Naive B cell (primary cell): Measurements from ENCODE around the gene PAGR1. TPM values are rescaled to one million over a fixed set of nuclear protein-coding genes. Genes with fewer than 3 reads are reported as not detected.
A peak's percentile ranks its signal among the peaks of the same experiment; 100 is the strongest.
"Not testable (repeated sequence)": the region's sequence is repeated elsewhere in the genome, so short reads cannot be mapped to it uniquely, and the experiment has no call there.

Source experiments
- ATAC-seq, 2 donors: fragments of 150-1000 bp; cut with Tn5 transposase; 2 replicates each; pipeline ENCODE4 v1.10.0; 2021; ENCODE audit warnings: low read depth in 2 of 2, mild to moderate bottlenecking in 2 of 2, moderate library complexity in 2 of 2
- DNase-seq: peaks from one replicate; pipeline ENCODE4 v3.0.0; 2022
- H3K27ac Mint-ChIP-seq, 6 donors: one replicate each; pipeline ENCODE4 v1.8.0; 2020 to 2022; ENCODE audit warnings: mild to moderate bottlenecking in 6 of 6, mixed read lengths in 6 of 6, moderate library complexity in 5 of 6, inconsistent platforms in 2 of 6
- H3K27me3 Mint-ChIP-seq, 3 donors: one replicate each; pipeline ENCODE4 v1.8.0; 2021 to 2022; ENCODE audit warnings: mixed read lengths in 3 of 3, mild to moderate bottlenecking in 1 of 3
- H3K36me3 Mint-ChIP-seq, 2 donors: one replicate each; pipeline ENCODE4 v1.8.0; 2020 to 2022; ENCODE audit warnings: mixed read lengths in 2 of 2, inconsistent platforms in 1 of 2, mild to moderate bottlenecking in 1 of 2
- H3K4me1 Mint-ChIP-seq, 3 donors: one replicate each; pipeline ENCODE4 v1.8.0; 2020 to 2022; ENCODE audit warnings: mixed read lengths in 3 of 3, inconsistent platforms in 1 of 3, mild to moderate bottlenecking in 1 of 3, moderate library complexity in 1 of 3
- H3K4me3 Mint-ChIP-seq, 8 donors: one replicate each; pipeline ENCODE4 v1.8.0; 2020 to 2022; ENCODE audit warnings: mild to moderate bottlenecking in 8 of 8, mixed read lengths in 8 of 8, moderate library complexity in 8 of 8, inconsistent platforms in 2 of 8
- H3K9me3 Mint-ChIP-seq, 7 donors: one replicate each; pipeline ENCODE4 v1.8.0; 2020 to 2022; ENCODE audit warnings: mixed read lengths in 7 of 7, mild to moderate bottlenecking in 5 of 7, inconsistent platforms in 2 of 7, moderate library complexity in 1 of 7
- polyA plus RNA-seq, 6 donors: library from polyadenylated mRNA; unstranded; fragments of 300-500 nt; fragmentation: Illumina TruSeq; gene quantifications; one replicate each; pipeline ENCODE4 v1.2.3, GENCODE V29; 2021; ENCODE audit warnings: low read depth in 6 of 6

PAGR1 gene
- polyA plus RNA-seq: 10 to 100 TPM; 35.5 to 51.5 (median 46.9) TPM

GRCh38 chr16:29815793-29816693 is at the start of gene PAGR1:
Gene PAGR1, plus strand, starts transcription at chr16:29816152. Its CDS starts 374 bp downstream, at chr16:29816526.
- ATAC-seq: peak; percentile 74 to 76
- H3K27me3 Mint-ChIP-seq: peaks cover 0 to 11% (median 6%) of the 10 kb centered on the region in 3 donors
- H3K9me3 Mint-ChIP-seq: no peaks in the 10 kb centered on the region
- peak; percentile 98 for DNase-seq
- peaks cover 53 to 73% (median 67%) of the 10 kb centered on the region in 3 donors for H3K4me1 Mint-ChIP-seq
- H3K36me3 Mint-ChIP-seq: no peaks in the 10 kb centered on the region
- peak within 1 kb of the TSS; percentile 87 to 100 (median 98) for H3K4me3 Mint-ChIP-seq
- peak within 1 kb of the TSS; percentile 92 to 99 (median 98) for H3K27ac Mint-ChIP-seq

GRCh38 chr16:29766571-29766970 is 49.4 kb upstream of the PAGR1 start:
- H3K36me3 Mint-ChIP-seq: no peaks in the 10 kb centered on the region
- DNase-seq (no peak), ATAC-seq (no peak)
- peaks cover 3 to 10% (median 8%) of the 10 kb centered on the region in 3 donors for H3K4me1 Mint-ChIP-seq
- H3K27ac Mint-ChIP-seq: no peak overlapping the region
- H3K9me3 Mint-ChIP-seq: no peaks in the 10 kb centered on the region
- H3K4me3 Mint-ChIP-seq: no peak overlapping the region
- H3K27me3 Mint-ChIP-seq: no peaks in the 10 kb centered on the region

- ATAC-seq: no peak
- Mint-ChIP-seq H3K4me1 (peaks cover 3 to 10% (median 8%) of the 10 kb centered on the region in 3 donors), H3K27me3 (no peaks in the 10 kb centered on the region), H3K4me3 (no peak overlapping the region), H3K9me3 (no peaks in the 10 kb centered on the region), H3K36me3 (no peaks in the 10 kb centered on the region), H3K27ac (no peak overlapping the region)
- no peak for DNase-seq
Observed at GRCh38 chr16:29767062-29767461, 48.9 kb upstream of the PAGR1 start.

- Mint-ChIP-seq H3K9me3 (no peaks in the 10 kb centered on the region), H3K27ac (peak overlapping the region in 1 of 6 donors; percentile 47), H3K27me3 (no peaks in the 10 kb centered on the region), H3K4me1 (peaks cover 3 to 10% (median 8%) of the 10 kb centered on the region in 3 donors), H3K4me3 (no peak overlapping the region), H3K36me3 (no peaks in the 10 kb centered on the region)
- ATAC-seq (no peak), DNase-seq (no peak)
Observed at GRCh38 chr16:29769507-29769906, 46.4 kb upstream of the PAGR1 start.

GRCh38 chr16:29770250-29770929 is 45.6 kb upstream of the PAGR1 start:
- no peaks in the 10 kb centered on the region for H3K36me3 Mint-ChIP-seq
- H3K27ac Mint-ChIP-seq: peak overlapping the region in 2 of 6 donors; percentile 2 to 77
- H3K4me3 Mint-ChIP-seq: no peak overlapping the region
- ATAC-seq (no peak), DNase-seq (no peak)
- H3K27me3 Mint-ChIP-seq: no peaks in the 10 kb centered on the region
- H3K9me3 Mint-ChIP-seq: no peaks in the 10 kb centered on the region
- H3K4me1 Mint-ChIP-seq: peaks cover 5 to 7% (median 6%) of the 10 kb centered on the region in 3 donors

GRCh38 chr16:29772330-29772729 is 43.6 kb upstream of the PAGR1 start:
- H3K27ac Mint-ChIP-seq: peak overlapping the region in 2 of 6 donors; percentile 69 to 74
- not testable (repeated sequence) for ATAC-seq, H3K9me3 Mint-ChIP-seq, H3K4me3 Mint-ChIP-seq, DNase-seq, H3K36me3 Mint-ChIP-seq, H3K27me3 Mint-ChIP-seq, H3K4me1 Mint-ChIP-seq

- peak overlapping the region in 1 of 6 donors; percentile 68 for H3K27ac Mint-ChIP-seq
- H3K4me1 Mint-ChIP-seq: peaks cover 0 to 5% (median 4%) of the 10 kb centered on the region in 3 donors
- ATAC-seq (no peak), DNase-seq (no peak)
- H3K9me3 Mint-ChIP-seq: no peaks in the 10 kb centered on the region
- no peaks in the 10 kb centered on the region for H3K36me3 Mint-ChIP-seq
- no peak overlapping the region for H3K4me3 Mint-ChIP-seq
- peaks cover 0 to 6% (median 0%) of the 10 kb centered on the region in 3 donors for H3K27me3 Mint-ChIP-seq
Observed at GRCh38 chr16:29774730-29775129, 41.2 kb upstream of the PAGR1 start.

- DNase-seq (no peak), ATAC-seq (no peak)
- Mint-ChIP-seq H3K36me3 (no peaks in the 10 kb centered on the region), H3K4me1 (peaks cover 0 to 5% (median 0%) of the 10 kb centered on the region in 3 donors), H3K27ac (no peak overlapping the region), H3K9me3 (no peaks in the 10 kb centered on the region), H3K4me3 (no peak overlapping the region), H3K27me3 (peaks cover 0 to 6% (median 2%) of the 10 kb centered on the region in 3 donors)
Observed at GRCh38 chr16:29775742-29776408, 40.1 kb upstream of the PAGR1 start.

GRCh38 chr16:29777576-29778350 is 38.2 kb upstream of the PAGR1 start, which contains the start of gene ZG16:
Gene ZG16, plus strand, starts transcription at chr16:29778256. Its CDS starts 1,011 bp downstream, at chr16:29779267.
- Mint-ChIP-seq H3K4me1 (peaks cover 0 to 7% (median 1%) of the 10 kb centered on the region in 3 donors), H3K27me3 (peaks cover 0 to 6% (median 4%) of the 10 kb centered on the region in 3 donors)

GRCh38 chr16:29779474-29779873 is 36.5 kb upstream of the PAGR1 start:
- DNase-seq (no peak), ATAC-seq (no peak)
- Mint-ChIP-seq H3K27me3 (peaks cover 0 to 6% (median 4%) of the 10 kb centered on the region in 3 donors), H3K27ac (no peak overlapping the region), H3K9me3 (peaks cover 0 to 2% (median 0%) of the 10 kb centered on the region in 7 donors), H3K4me3 (no peak overlapping the region), H3K36me3 (no peaks in the 10 kb centered on the region), H3K4me1 (peaks cover 0 to 7% (median 4%) of the 10 kb centered on the region in 3 donors)

More at GRCh38 chr16:29777576-29778350, 38.2 kb upstream of the PAGR1 start, which contains the start of gene ZG16:
- ATAC-seq: no peak
- H3K4me3 Mint-ChIP-seq: peak within 1 kb of the TSS in 1 of 8 donors; percentile 74
- no peaks in the 10 kb centered on the region for H3K36me3 Mint-ChIP-seq
- DNase-seq: no peak
- no peaks in the 10 kb centered on the region for H3K9me3 Mint-ChIP-seq
- H3K27ac Mint-ChIP-seq: peak within 1 kb of the TSS in 3 of 6 donors; percentile 22 to 83 (median 60)

GRCh38 chr16:29783094-29783953 is 32.6 kb upstream of the PAGR1 start:
- ATAC-seq, H3K27me3 Mint-ChIP-seq, H3K9me3 Mint-ChIP-seq, H3K36me3 Mint-ChIP-seq, H3K4me3 Mint-ChIP-seq, DNase-seq: not testable (repeated sequence)
- Mint-ChIP-seq H3K27ac (peak overlapping the region in 1 of 6 donors; percentile 85), H3K4me1 (peaks cover 9 to 17% (median 9%) of the 10 kb centered on the region in 3 donors)
